ENCODE results near the gene RAB6A.

DNA sequence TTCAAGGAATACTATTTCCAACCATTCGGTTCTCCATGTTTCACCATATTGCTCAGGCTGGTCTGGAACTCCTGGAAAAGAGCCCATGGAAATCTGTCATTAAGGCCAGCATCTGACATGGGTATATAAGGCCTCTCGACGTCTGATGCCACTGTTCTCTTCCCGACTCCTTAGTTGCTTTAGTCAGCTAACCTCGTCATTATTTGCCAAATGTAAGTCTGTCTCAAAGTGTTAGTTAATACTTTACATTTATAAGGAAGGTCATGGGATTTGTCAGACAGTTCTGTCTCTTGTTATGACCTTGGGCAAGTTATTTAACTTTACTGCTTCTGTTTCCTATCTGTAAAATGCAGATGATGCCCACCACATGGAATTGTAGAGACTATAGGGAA lies 28.4 kb upstream of the RAB6A start:
- TF ChIP-seq, protein P1, sequence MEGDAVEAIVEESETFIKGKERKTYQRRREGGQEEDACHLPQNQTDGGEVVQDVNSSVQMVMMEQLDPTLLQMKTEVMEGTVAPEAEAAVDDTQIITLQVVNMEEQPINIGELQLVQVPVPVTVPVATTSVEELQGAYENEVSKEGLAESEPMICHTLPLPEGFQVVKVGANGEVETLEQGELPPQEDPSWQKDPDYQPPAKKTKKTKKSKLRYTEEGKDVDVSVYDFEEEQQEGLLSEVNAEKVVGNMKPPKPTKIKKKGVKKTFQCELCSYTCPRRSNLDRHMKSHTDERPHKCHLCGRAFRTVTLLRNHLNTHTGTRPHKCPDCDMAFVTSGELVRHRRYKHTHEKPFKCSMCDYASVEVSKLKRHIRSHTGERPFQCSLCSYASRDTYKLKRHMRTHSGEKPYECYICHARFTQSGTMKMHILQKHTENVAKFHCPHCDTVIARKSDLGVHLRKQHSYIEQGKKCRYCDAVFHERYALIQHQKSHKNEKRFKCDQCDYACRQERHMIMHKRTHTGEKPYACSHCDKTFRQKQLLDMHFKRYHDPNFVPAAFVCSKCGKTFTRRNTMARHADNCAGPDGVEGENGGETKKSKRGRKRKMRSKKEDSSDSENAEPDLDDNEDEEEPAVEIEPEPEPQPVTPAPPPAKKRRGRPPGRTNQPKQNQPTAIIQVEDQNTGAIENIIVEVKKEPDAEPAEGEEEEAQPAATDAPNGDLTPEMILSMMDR (conservative IDR thresholded peaks at IDR 0.05; ENCODE audit: low read depth, low read length), result no peak
- TF ChIP-seq EZH2 (IDR thresholded peaks at IDR 0.05; ENCODE audit: borderline replicate concordance, low read depth, low read length, poor library complexity, severe bottlenecking), result no peak

Data from A673 (cell line).